GM21717 (cell line): ENCODE measurements around the gene PHOSPHO2.

Experiments used
- ATAC-seq: cut with Tn5 transposase; IDR thresholded peaks from one replicate; pipeline ENCODE4 v1.9.1; 2021; ENCODE audit warnings: mild to moderate bottlenecking, moderate library complexity; ENCODE audit not compliant: unreplicated experiment

Gene PHOSPHO2

DNA sequence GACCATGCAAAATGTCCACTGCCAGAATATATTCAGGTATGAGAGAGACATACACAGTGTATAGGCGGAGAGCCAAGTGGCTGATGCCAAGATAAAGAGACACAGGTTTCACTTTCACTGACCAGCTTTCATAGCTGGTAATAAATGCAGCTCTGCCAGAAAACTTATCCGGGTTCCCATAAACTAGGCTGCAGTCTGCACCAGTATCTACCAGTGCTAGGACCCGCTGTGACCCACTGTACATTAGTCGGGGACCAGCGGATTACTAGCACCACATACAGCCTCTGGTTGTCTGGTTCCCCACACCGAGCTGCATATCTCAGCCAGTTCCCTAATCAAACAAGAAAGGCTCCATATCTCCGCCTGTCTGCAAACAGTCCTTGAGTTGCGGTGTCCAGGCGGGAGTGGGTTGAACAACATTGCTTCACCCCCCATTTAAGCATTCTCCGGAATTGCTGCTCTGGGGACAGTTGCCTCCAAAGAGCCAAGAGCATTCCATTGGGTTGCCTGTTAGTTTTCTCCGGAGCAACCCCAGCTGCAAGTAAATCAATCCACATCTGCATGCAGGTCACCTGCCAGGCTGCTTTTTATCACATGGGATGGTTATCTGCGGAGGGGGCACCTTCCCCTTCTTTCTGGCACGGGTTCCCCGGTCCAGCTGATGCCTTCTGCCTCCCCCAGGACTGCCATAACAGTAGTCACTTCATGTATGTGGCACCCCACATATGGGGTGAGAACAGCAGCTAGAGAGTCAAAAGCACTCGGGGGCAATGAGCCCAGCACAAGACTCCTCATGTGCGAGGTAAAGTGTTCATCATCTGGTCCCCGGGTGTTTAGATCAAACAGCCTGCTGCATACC, 21.3 kb downstream of the PHOSPHO2 start:
- no peak for ATAC-seq

DNA sequence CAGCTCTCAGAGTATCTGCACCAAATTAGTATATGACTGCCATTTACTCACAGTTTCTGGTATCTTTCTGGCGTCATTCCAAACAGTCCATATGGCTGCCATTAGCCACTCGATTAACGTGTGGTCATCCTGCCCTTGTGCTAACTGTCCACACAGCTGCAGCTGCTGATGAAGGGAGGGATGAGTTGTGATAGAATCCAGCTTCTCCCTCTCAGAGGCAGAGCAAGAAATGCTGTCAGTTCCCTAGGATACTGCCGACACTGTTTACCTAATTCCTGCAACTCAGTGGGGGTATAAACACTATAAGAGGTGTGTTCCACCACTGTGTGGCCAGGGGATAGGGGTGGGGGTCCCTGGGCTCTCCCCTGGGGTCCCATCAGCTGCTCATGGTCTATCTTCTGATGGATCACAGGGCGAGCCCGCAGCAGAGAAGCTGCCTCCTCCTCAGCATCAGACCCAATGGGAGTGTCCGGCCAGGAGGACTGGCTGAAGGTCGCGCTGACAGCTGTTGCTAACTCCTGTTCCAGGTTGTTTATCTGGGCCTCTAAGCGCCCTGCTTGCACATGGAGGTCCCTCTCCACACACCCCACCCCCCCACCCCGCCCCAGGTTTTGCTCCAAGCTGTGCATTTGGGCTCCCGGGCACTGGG, 22.1 kb downstream of the PHOSPHO2 start:
- no peak for ATAC-seq

DNA sequence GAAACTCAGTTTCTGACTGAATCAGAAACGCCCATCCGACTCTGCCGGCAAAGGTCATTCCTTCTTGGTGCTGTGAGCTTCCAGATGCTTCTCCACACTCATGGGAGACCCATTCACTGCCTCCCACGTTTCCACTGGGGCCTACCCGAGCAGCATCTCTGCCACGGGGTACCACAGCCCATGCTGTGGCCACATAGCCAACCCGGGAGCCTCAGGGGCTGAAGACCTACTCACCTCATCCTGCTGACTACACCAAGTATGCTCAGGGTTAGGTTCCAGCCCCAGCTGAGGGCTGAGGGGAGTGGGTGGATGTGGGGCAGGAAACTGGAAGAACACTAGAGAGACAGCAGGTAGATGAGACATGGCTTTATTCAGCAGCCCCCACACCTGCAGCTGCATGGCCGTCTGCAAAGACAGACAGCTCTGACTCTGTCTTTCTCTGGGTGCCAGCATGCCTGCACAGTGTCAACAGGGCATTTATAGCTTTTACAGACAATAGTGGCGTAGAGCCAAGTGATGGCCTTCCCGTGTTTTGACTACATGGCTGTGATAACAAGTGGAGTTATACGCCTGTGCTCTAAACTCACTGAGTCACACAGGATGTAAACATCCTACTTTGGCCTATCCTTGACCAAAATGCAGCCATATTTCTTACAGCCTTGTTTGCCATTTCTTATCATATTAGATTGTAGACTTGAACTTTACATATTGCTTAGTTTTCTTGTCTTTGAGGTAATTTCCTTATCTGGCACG, 22.8 kb downstream of the PHOSPHO2 start:
- no peak for ATAC-seq

DNA sequence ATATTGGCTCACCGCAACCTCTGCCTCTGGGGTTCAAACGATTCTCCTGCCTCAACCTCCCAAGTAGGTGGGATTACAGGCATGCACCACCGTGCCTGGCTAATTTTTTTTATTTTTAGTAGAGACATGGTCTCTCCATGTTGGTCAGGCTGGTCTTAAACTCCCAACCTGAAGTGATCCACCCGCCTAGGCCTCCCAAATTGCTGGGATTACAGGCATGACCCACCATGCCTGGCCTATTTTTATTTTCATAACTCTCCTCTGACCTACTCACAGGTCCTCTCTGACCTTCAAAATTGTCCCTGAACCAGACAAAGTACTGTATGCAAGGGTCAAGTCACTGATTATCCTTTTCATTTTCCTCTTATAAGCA, 23.4 kb downstream of the PHOSPHO2 start:
- ATAC-seq: no peak

DNA sequence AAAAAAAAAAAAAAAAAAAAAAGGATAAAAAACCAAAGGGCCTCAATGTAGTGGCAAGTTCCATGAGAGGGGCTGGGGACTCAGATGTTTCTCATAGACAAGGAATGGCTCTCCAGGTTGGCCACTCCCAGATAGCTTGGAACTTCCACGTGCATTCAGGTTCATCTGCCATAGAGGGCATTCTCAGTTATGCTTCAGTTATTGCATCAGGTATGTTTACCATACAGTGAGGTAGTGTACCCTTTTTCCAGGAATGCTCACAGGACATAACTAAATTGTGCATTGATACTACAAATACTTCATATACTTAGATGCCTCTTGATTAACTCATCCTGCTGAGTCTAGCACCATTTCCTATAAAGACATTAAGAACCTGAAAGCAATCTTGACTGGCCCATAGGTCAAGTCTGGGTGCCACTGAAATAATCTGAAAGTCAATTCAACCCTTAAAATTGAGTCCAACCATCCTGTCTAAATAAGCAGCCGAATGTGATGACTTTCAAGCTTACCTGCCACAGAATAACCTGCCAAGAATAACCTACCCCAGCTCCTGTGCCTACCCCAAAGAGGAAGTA, 24.7 kb downstream of the PHOSPHO2 start:
- ATAC-seq: no peak

DNA sequence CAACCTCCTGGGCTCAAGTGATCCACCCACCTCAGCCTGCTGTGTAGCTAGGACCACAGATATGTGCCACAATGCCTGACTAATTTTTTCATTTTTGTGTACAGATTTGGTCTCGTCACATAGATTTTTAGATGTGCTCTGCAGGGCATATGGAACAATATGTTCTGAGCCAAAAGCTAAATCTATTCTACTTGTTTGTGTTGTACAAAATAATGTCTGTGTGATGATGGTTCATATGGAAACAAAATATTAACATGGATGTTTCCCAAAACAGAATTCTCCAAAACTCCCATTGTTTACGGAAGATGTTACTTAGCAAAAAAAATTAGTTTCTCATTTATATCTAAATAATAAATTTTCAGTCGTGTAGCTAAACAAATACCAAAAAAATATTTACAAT, 26.7 kb downstream of the PHOSPHO2 start:
- ATAC-seq: no peak

DNA sequence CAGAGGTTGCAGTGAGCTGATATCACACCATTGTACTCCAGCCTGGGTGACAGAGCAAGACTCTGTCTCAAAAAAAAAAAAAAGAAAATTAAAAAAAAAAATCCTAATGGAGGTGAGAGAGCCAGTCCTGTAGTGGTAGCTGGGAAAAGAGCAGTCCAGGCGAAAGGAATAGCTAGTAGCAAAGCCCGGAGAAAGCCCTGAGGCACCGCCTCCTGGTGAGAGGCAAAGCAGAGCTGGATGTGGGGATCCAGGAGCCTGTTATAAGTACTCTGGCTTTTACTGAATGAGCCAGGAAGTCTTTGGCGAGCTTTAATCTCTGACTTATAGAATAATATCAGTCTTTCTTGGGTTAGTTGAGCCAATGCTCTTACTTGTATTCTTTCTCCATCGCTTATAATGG, 32.8 kb downstream of the PHOSPHO2 start:
- ATAC-seq: no peak

DNA sequence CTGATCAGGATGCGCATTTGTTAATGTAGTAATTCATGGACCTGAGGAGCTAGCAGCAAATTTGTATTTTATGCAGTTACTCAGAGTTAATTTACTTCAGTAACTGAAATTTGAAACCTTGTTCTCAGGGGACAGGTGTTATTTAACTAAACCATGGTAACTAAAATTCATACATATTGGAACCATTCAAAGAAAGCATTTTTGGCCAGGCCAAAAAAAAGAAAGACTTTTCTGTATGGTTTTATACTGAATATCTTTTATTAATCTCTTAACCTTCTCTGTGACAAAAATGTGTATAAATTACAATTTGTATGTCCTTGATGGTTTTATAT, 35.0 kb downstream of the PHOSPHO2 start:
- ATAC-seq: no peak

DNA sequence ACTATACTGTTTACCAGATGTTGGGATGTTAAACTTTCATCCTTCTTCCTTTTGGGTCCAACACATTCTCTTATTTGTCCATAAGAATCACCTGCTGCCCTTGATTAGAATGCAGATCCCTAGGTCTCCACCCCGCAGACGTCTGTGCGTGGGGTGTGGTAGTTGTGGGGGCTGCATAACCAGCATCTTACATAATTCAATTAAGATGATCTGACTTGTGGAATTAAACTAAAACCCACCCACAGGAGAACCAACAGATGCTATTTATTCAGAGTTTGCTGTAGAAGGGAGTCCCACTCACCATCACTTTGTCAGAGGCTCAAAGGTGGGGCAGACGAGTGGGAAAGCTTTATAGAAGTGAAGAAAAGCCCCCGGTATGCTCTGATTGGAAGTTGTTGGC, 37.8 kb downstream of the PHOSPHO2 start:
- ATAC-seq: no peak

DNA sequence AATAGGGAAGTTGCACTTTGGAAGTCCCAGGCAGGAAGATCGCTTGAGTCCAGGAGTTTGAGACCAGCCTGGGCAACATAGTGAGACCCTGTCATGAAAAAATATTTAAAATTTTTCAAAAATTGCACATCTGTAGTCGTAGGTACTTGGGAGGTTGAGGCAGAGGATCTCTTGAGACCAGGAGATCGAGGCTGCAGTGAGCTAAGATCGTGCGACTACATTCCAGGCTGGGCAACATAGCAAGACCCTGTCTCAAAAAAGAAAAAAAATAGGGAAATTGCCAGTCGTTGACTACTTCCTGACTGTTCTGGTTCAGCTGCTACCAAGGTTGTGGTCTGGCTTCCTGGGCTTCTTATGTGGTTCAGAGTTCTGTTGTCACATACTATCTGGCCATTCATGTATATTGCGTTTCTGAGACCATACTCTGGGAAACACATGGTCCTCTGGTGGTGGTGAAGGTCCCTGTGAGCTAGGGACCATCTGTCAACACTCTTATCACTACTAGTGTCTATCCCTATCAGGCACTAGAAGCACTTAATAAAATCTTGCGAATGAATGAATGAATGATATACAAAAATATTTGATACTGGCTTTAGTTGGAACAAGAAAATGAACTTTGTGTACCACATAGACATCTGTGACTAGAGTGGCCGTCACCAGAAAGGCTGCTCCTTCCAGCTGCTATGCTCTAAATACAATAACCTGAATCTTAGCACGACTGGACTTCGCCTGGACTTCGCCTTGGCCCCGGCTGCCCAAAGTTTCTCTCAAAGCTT, 38.5 kb downstream of the PHOSPHO2 start:
- no peak for ATAC-seq

DNA sequence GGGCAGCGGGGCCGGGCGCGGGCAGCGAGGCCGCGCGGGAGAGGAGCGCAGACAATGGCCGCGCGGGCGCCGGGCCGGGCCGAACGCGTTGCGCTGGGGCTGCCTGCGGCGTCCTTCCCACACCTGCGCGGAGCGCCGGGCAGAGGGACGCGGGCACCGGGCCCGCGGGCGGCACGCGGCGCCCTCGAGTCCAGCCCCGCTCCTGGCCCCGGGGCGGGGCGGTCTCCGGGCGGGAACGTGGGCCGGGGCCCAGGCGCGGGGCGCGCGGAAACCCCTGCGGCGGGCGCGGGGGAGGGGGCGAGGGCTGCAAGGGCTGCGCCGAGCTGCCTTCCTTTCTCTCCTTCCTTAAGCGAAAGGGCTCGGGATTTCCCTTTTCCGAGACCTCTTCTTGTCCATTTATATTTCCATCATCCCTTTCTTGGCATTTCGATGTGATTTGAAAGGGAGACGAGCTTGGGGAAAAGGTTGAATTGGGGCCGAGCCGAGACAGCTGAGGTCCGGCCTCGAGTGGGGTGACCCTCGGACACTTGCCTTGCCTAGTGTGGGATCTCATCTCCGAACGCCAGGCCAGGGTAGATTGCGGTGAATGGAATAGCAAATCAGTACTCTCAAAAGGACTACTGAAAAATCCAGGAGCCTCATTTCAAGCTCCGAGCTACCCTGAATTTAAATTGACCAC, 40.0 kb downstream of the PHOSPHO2 start:
- peak; percentile 31 for ATAC-seq

DNA sequence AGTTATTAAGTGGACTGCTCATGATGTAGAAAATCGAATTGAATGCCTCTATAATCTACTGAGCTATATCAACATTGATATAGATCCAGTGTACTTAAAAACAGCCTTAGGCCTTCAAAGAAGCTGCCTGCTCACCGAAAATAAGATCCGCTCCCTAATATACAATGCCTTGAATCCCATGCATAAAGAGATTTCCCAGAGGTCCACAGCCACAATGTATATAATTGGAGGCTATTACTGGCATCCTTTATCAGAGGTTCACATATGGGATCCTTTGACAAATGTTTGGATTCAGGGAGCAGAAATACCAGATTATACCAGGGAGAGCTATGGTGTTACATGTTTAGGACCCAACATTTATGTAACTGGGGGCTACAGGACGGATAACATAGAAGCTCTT, 41.4 kb downstream of the PHOSPHO2 start:
- ATAC-seq: no peak

DNA sequence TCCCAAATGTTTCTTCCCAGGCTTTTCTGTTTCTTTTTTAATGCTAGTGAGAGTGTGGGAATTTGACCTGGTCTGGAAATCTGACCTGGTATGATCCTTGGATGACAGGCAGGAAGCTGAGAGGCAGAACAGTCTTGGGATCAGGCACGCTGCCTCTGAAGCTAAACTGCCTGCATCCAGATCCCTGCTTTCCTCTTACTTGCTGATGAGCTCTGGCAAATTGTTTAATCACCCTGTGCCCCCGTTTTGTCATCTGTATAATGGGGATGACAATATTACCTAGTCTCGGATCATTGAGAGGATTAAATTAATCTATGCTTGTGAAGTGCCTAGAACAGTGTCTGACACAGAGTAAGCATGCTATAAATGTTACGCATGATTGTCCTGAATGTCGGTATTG, 42.6 kb downstream of the PHOSPHO2 start:
- ATAC-seq: no peak

DNA sequence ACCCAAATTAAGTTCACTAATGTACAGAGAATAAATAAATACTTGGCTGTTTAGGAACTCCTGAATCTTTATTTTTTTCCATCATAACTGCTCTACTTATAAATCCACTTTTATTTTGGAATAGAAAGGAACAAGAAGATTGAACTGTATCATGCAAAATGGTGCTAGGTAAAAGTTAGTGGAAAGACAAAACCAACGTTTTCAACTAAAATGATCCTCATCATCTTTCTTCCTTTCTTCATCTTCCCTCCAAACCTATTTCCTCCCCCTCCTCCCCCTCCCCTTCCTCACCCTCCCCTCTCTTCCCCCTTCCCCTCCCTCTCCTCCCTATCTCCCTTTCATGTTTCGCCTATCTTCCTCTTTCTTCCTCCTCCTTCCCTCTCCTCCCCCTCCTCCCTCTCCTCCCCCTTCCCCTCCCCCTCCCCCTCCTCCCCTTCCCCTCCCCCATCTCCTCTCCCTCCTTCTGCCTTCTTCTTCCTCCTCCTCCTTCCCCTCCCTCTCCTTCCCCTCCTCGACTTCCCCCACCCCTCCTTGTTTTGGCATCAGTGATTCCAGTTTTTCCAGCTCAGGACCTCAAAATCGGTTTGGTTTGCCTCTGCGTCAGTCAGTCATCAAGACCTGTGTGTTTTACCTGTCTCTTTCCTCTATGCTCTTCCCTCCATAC, 44.4 kb downstream of the PHOSPHO2 start:
- no peak for ATAC-seq

DNA sequence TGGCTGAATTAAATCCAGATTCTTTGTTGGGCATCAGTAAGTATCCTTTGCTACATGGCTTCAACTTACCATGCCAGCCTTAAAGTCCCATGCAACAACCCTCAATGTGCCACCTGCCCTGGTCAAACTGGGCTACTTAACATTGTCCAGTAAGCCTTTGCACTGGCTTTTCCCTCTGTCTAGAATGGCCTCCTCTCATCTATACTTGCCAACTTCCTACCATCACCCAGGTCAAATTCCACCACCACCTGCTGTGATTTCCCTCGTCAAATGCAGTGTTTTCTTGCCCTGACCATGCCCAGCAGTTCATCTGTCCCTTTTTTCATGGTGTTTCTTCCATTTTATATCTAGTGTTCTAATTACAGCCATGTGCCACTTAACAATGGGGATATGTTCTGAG, 45.1 kb downstream of the PHOSPHO2 start:
- ATAC-seq: no peak

DNA sequence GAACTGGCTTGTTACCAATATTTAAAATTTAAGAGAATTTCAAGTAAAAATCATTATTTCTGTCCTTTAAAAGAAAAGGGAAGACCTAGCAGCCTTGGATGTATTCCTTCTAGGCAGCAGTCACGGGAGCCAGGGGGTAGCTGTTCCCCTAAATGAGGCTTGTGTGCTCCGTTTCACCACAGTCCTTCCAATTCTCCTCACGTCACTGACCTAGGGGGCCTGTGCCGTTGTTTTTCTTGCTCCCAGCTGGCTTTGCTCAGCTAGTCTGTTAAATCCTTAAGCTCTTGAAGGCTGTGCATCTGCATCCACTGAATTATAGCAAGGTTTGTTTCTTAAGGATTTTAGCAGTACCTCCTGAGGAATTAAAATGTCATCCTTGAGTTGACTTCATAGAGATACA, 49.3 kb downstream of the PHOSPHO2 start:
- ATAC-seq: no peak

DNA sequence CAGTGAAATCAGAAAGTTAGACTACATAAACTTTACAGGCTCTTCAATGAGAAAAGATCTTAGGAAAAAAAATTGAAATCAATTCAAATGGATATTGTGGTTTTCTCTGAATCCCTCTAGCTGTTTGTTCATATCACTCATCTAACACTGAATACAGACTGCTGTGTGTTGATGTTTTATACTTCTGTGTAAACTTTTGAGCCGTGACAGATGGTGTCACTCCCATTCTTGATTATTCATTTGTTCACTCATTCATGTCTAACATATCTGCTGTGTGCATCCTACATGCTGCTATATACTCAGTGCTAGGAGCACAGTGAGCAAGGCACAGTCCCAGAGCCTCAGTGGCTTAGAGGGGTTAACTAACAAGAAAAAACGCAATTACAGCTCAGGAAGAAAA, 52.0 kb downstream of the PHOSPHO2 start:
- no peak for ATAC-seq

DNA sequence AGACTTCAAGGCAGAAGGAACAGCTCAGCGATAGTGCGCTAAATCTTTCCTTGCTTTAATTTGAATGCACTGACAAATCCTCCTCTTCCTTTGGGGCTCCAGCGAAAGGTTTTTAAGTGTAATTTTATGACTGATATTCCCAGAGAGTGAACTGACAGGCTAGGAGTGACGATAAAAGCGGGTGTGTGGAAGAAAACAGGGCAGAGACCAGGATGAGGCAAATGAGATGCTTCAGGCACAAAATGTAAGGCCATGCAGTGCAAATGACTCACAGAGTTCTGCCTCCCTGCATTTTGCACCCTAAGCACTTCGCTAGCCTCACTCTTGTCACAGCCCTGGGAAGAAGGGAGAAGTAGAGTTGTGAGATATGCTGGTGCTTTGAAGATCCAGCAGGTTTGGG, 54.0 kb downstream of the PHOSPHO2 start:
- no peak for ATAC-seq
